B cell (primary cell): ENCODE results near the gene BCAP29. TPM values are rescaled to one million over a fixed set of nuclear protein-coding genes. Genes with fewer than 3 reads are reported as not detected.

Source experiments
- ATAC-seq: fragments of 200-7000 bp; cut with Tn5 transposase; one replicate; pipeline ENCODE4 v1.10.0; 2021; ENCODE audit warnings: low read depth, mild to moderate bottlenecking, moderate number of reproducible peaks, moderate library complexity
- CTCF ChIA-PET: fragments of 350-600 bp; sonication (Branson Sonifier 250); formaldehyde crosslinking; loops from one replicate; lab custom pipeline; 2021; ENCODE audit warnings: antibody characterized with exemption, inconsistent platforms; lab: Charles Lee
- POLR2A ChIA-PET: fragments of 350-600 bp; sonication (Branson Sonifier 250); formaldehyde crosslinking; loops from one replicate; lab custom pipeline; 2021; ENCODE audit warnings: antibody characterized with exemption; lab: Charles Lee
- DNase-seq: peaks from one replicate; pipeline ENCODE4 v3.0.0; 2013
- H2AFZ ChIP-seq: 2 replicates; pipeline ENCODE4 v1.6.1; 2012; ENCODE audit warnings: mild to moderate bottlenecking, low read depth, low read length; ENCODE audit not compliant: insufficient read depth, poor library complexity, severe bottlenecking
- H3K27ac ChIP-seq, 2 donors: 1 replicate in 1 of 2; 2 replicates in 1 of 2; pipeline ENCODE4 v1.5.1; 2012 to 2013; ENCODE audit warnings: low read length in 2 of 2, mild to moderate bottlenecking in 2 of 2, moderate library complexity in 1 of 2
- H3K27me3 ChIP-seq, 4 experiments: fragments of 200-600 bp in 1 of 4; sonication (generic) in 1 of 4; replicated peaks in 1 of 4; 1 replicate in 2 of 4; 2 replicates in 2 of 4; pipeline versions ENCODE4 v1.6.1 to v1.7.0; 2013 to 2016; ENCODE audit warnings: low read length in 3 of 4, mild to moderate bottlenecking in 2 of 4, mixed read lengths in 1 of 4, moderate library complexity in 1 of 4; ENCODE audit not compliant: insufficient read depth in 4 of 4, control insufficient read depth in 3 of 4; ENCODE audit errors: control extremely low read depth in 1 of 4
- H3K36me3 ChIP-seq, 2 experiments: replicated peaks in 1 of 2; 1 replicate in 1 of 2; 2 replicates in 1 of 2; pipeline versions ENCODE4 v1.6.1 to v1.7.1; 2013; ENCODE audit warnings: low read length in 1 of 2; ENCODE audit not compliant: insufficient read depth in 2 of 2, control insufficient read depth in 1 of 2; ENCODE audit errors: control extremely low read depth in 1 of 2, extremely low read depth in 1 of 2
- H3K4me1 ChIP-seq, 2 donors: fragments of 200-600 bp in 1 of 2; sonication (generic) in 1 of 2; 1 replicate in 1 of 2; 2 replicates in 1 of 2; pipeline versions ENCODE4 v1.5.1 to v1.6.1; 2013 to 2017; ENCODE audit warnings: low read length in 2 of 2; ENCODE audit not compliant: control insufficient read depth in 2 of 2, insufficient read depth in 2 of 2
- H3K4me2 ChIP-seq: replicated peaks from 2 replicates; pipeline ENCODE3; 2012; ENCODE audit warnings: mild to moderate bottlenecking, low read depth, low read length; ENCODE audit not compliant: poor library complexity, severe bottlenecking
- H3K4me3 ChIP-seq, 5 experiments: fragments of 200-600 bp in 1 of 5; sonication (generic) in 1 of 5; 1 replicate in 3 of 5; 2 replicates in 2 of 5; pipeline versions ENCODE4 v1.5.1 to v1.7.0; 2011 to 2016; ENCODE audit warnings: low read length in 4 of 5, mild to moderate bottlenecking in 4 of 5, low read depth in 2 of 5, control low read depth in 1 of 5, moderate library complexity in 1 of 5; ENCODE audit not compliant: insufficient read depth in 1 of 5; ENCODE audit errors: control extremely low read depth in 1 of 5, extremely low read depth in 1 of 5
- H3K79me2 ChIP-seq: fragments of 200-600 bp; sonication (generic); one replicate; pipeline ENCODE4 v1.6.0; 2016; ENCODE audit warnings: low read length; ENCODE audit not compliant: control insufficient read depth, insufficient read depth
- H3K9ac ChIP-seq: fragments of 200-600 bp; sonication (generic); 2 replicates; pipeline ENCODE4 v1.6.1; 2017; ENCODE audit warnings: mild to moderate bottlenecking, low read length, moderate library complexity
- H3K9me3 ChIP-seq, 3 donors: one replicate each; pipeline versions ENCODE4 v1.6.1 to v1.7.1; 2013; ENCODE audit warnings: low read length in 2 of 3; ENCODE audit not compliant: control insufficient read depth in 2 of 3, insufficient read depth in 1 of 3; ENCODE audit errors: control extremely low read depth in 1 of 3
- H4K20me1 ChIP-seq: 2 replicates; pipeline ENCODE4 v1.6.0; 2012; ENCODE audit warnings: mild to moderate bottlenecking, low read length; ENCODE audit not compliant: insufficient read depth, control insufficient read depth, poor library complexity, severe bottlenecking
- H3K27ac Mint-ChIP-seq: one replicate; pipeline ENCODE4 v1.8.0; 2021; ENCODE audit warnings: mixed read lengths
- H3K27me3 Mint-ChIP-seq: one replicate; pipeline ENCODE4 v1.8.0; 2021; ENCODE audit warnings: mixed read lengths
- H3K4me1 Mint-ChIP-seq: one replicate; pipeline ENCODE4 v1.8.0; 2021; ENCODE audit warnings: mixed read lengths
- H3K4me3 Mint-ChIP-seq: one replicate; pipeline ENCODE4 v1.8.0; 2021; ENCODE audit warnings: mixed read lengths
- H3K9me3 Mint-ChIP-seq: one replicate; pipeline ENCODE4 v1.8.0; 2022; ENCODE audit warnings: mixed read lengths; ENCODE audit not compliant: insufficient read depth
- EZH2 ChIP-seq: IDR thresholded peaks from 2 replicates; pipeline ENCODE4 v1.6.1; 2012; ENCODE audit warnings: borderline replicate concordance, low read depth, mild to moderate bottlenecking, moderate library complexity, low read length; ENCODE audit not compliant: insufficient read depth, poor library complexity, severe bottlenecking
- WGBS: methylation state at CpG from one replicate; pipeline ENCODE4 v1.1.5; 2013; ENCODE audit warnings: missing lambda C conversion rate; ENCODE audit not compliant: insufficient coverage; 5-methylcytosine and 5-hydroxymethylcytosine counted together
- intact Hi-C: fragments of 100-400 bp; cut with micrococcal nuclease; formaldehyde crosslinking; loops from one replicate; pipeline ENCODE4 v1.10.0; 2022
- polyA plus RNA-seq: library from polyadenylated mRNA; depleted of rRNA; stranded (reverse); fragments of >200 nt; gene quantifications from 2 replicates; pipeline ENCODE4 v1.2.3, GENCODE V29; 2012
- total RNA-seq, 2 donors: library from RNA; stranded (reverse); fragments of 120-200 nt in 1 of 2; gene quantifications; 1 replicate in 1 of 2; 2 replicates in 1 of 2; pipeline versions ENCODE4 v1.2.3 to v1.2.4, GENCODE V29; 2013 to 2022
- TF ChIP-seq, protein P1 (sequence below): fragments of 200-600 bp; IDR thresholded peaks from one replicate; pipeline ENCODE4 v1.8.0; 2022; ENCODE audit warnings: antibody characterized with exemption, mild to moderate bottlenecking

BCAP29 gene
- total and polyA plus RNA-seq, 2 donors (not counting 1 experiment from before 2014, with no cell fraction given): 24.6 to 27.3 TPM

- peaks cover 1% of the 10 kb centered on the region for H3K4me1 Mint-ChIP-seq
- 100% methylated on average over 1 of the region's 4 CpGs for WGBS
- no peak overlapping the region for H3K9ac ChIP-seq
- CTCF ChIA-PET: interaction anchor here (1.0 kb wide), 1 partner anchor 65 kb away, joined by 4 read pairs; no protein-coding TSS in a partner anchor
- no peaks in the 10 kb centered on the region for H3K4me1 ChIP-seq
- DNase-seq: no peak
- H3K36me3 ChIP-seq: peaks cover 1 to 26% of the 10 kb centered on the region in 2 experiments
- no peaks in the 10 kb centered on the region for H4K20me1 ChIP-seq
- no peak overlapping the region for H3K4me3 ChIP-seq
- no peaks in the 10 kb centered on the region for H3K27me3 ChIP-seq
- no peaks in the 10 kb centered on the region for H3K79me2 ChIP-seq
- no peak for ATAC-seq
- H3K4me3 Mint-ChIP-seq: no peak overlapping the region
- H2AFZ ChIP-seq: no peak overlapping the region
- no peak overlapping the region for H3K27ac ChIP-seq
- H3K9me3 ChIP-seq: no peaks in the 10 kb centered on the region
- no peak for TF ChIP-seq EZH2
- TF ChIP-seq, protein P1, sequence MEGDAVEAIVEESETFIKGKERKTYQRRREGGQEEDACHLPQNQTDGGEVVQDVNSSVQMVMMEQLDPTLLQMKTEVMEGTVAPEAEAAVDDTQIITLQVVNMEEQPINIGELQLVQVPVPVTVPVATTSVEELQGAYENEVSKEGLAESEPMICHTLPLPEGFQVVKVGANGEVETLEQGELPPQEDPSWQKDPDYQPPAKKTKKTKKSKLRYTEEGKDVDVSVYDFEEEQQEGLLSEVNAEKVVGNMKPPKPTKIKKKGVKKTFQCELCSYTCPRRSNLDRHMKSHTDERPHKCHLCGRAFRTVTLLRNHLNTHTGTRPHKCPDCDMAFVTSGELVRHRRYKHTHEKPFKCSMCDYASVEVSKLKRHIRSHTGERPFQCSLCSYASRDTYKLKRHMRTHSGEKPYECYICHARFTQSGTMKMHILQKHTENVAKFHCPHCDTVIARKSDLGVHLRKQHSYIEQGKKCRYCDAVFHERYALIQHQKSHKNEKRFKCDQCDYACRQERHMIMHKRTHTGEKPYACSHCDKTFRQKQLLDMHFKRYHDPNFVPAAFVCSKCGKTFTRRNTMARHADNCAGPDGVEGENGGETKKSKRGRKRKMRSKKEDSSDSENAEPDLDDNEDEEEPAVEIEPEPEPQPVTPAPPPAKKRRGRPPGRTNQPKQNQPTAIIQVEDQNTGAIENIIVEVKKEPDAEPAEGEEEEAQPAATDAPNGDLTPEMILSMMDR: no peak
- POLR2A ChIA-PET: no interaction called here
- no peak overlapping the region for H3K4me2 ChIP-seq
- intact Hi-C loops: no loop called here
- H3K9me3 Mint-ChIP-seq: no peaks in the 10 kb centered on the region
- H3K27me3 Mint-ChIP-seq: no peaks in the 10 kb centered on the region
- H3K27ac Mint-ChIP-seq: no peak overlapping the region
Observed at GRCh38 chr7:107573537-107573936, 6.5 kb upstream of the BCAP29 start.

DNA sequence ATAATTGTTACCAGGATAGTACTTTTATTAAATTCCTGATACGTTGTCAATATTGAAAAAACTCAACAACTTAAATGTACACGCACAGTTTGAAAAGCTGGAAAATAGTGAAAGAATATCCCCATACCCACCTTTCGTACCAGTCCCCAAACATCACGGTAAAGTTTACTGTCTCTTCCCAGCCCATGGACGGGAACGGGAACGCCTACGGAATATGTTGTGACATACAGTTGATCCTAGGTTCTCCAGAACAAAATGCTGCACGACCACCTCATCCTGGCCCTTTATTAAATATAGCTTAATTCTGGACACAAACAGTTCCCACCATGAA lies 527 bp upstream of the BCAP29 start:
- H3K79me2 ChIP-seq: peaks cover 5% of the 10 kb centered on the region
- no peaks in the 10 kb centered on the region for H3K9me3 ChIP-seq
- H4K20me1 ChIP-seq: no peaks in the 10 kb centered on the region
- peaks cover 23% of the 10 kb centered on the region for H3K4me1 Mint-ChIP-seq
- ATAC-seq (no peak), DNase-seq (no peak)
- H2AFZ ChIP-seq: peak overlapping the region; percentile 98
- intact Hi-C loops: no loop called here
- ChIA-PET POLR2A (interaction anchor here (0.6 to 2.2 kb wide), 2 partner anchors 15 to 16 kb away, joined by 3 to 6 read pairs; partner anchors contain the start of genes COG5 and DUS4L), CTCF (interaction anchor here (0.7 to 1.5 kb wide), 4 partner anchors 38 to 164 kb away, joined by 3 to 4 read pairs (median 3); no protein-coding TSS in a partner anchor)
- peaks cover 4 to 7% of the 10 kb centered on the region in 2 donors for H3K4me1 ChIP-seq
- peak overlapping the region; percentile 66 to 80 for H3K27ac ChIP-seq
- peaks cover 2 to 4% of the 10 kb centered on the region in 2 experiments for H3K36me3 ChIP-seq
- H3K4me3 Mint-ChIP-seq: peak overlapping the region; percentile 85
- 0% methylated on average over 7 of the region's 9 CpGs for WGBS
- TF ChIP-seq, protein P1: no peak
- TF ChIP-seq EZH2: no peak
- H3K4me2 ChIP-seq: peak overlapping the region; percentile 85
- peak overlapping the region; percentile 94 for H3K9ac ChIP-seq
- H3K27me3 Mint-ChIP-seq: no peaks in the 10 kb centered on the region
- H3K27me3 ChIP-seq: no peaks in the 10 kb centered on the region
- H3K4me3 ChIP-seq: peak overlapping the region; percentile 75 to 93 (median 85)
- no peaks in the 10 kb centered on the region for H3K9me3 Mint-ChIP-seq
- peak overlapping the region; percentile 79 for H3K27ac Mint-ChIP-seq
